Right atrium auricular region (tissue), 2 donors: Measurements from ENCODE around the gene CCDC51. TPM values are rescaled to one million over a fixed set of nuclear protein-coding genes. Genes with fewer than 3 reads are reported as not detected.

Experiments
- DNase-seq: peaks from one replicate; pipeline ENCODE4 v3.0.0-alpha.2; 2019; ENCODE audit warnings: low spot score
- H3K27ac ChIP-seq, 2 donors: fragments of 200-600 bp; sonication (generic); 1 replicate in 1 of 2; 2 replicates in 1 of 2; pipeline ENCODE4 v1.5.1; 2016 to 2019
- H3K27me3 ChIP-seq, 2 donors: fragments of 200-600 bp; sonication (generic); one replicate each; pipeline versions ENCODE4 v1.5.1 to v1.6.0; 2017 to 2019
- H3K36me3 ChIP-seq: fragments of 200-600 bp; sonication (generic); one replicate; pipeline ENCODE4 v1.5.1; 2016
- H3K4me1 ChIP-seq, 2 donors: fragments of 200-600 bp; sonication (generic); one replicate each; pipeline versions ENCODE4 v1.5.1 to v1.6.0; 2017 to 2019
- H3K4me3 ChIP-seq, 2 donors: fragments of 200-600 bp; sonication (generic); 1 replicate in 1 of 2; 2 replicates in 1 of 2; pipeline ENCODE4 v1.5.1; 2017 to 2019; ENCODE audit warnings: mild to moderate bottlenecking in 1 of 2, moderate library complexity in 1 of 2
- H3K9me3 ChIP-seq, 2 donors: fragments of 200-600 bp; sonication (generic); one replicate each; pipeline ENCODE4 v1.5.1; 2019
- total RNA-seq, 2 donors: library from RNA; depleted of rRNA; stranded (reverse); fragments of >200 nt; gene quantifications; one replicate each; pipeline ENCODE4 v1.1.0, GENCODE V29; 2016
- TF ChIP-seq, protein P1 (sequence below), 2 donors: fragments of 200-600 bp; sonication (generic); IDR thresholded peaks; one replicate each; pipeline ENCODE4 v1.5.1; 2019; ENCODE audit warnings: antibody characterized with exemption in 2 of 2

Gene CCDC51
- total RNA-seq, 2 donors from 2014 or later, result 8.4 to 9.2 TPM

DNA sequence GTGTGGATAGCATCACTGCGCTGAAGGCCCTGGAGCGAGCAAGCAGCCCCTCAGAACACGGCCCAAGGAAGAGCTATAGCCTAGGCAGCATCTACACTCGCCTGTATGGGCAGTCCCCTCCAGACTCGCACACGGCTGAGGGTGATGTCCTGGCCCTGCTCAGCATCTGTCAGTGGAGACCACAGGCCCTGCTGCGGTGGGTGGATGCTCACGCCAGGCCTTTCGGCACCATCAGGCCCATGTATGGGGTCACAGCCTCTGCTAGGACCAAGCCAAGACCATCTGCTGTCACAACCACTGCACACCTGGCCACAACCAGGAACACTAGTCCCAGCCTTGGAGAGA is 27.2 kb upstream of the CCDC51 start:
- Histone ChIP-seq H3K27me3 (no peaks in the 10 kb centered on the region), H3K4me3 (peak overlapping the region; percentile 55 to 57), H3K9me3 (no peaks in the 10 kb centered on the region), H3K27ac (peak overlapping the region; percentile 96 to 98), H3K36me3 (peaks cover 32% of the 10 kb centered on the region), H3K4me1 (peaks cover 0 to 74% of the 10 kb centered on the region in 2 donors)
- TF ChIP-seq, protein P1, sequence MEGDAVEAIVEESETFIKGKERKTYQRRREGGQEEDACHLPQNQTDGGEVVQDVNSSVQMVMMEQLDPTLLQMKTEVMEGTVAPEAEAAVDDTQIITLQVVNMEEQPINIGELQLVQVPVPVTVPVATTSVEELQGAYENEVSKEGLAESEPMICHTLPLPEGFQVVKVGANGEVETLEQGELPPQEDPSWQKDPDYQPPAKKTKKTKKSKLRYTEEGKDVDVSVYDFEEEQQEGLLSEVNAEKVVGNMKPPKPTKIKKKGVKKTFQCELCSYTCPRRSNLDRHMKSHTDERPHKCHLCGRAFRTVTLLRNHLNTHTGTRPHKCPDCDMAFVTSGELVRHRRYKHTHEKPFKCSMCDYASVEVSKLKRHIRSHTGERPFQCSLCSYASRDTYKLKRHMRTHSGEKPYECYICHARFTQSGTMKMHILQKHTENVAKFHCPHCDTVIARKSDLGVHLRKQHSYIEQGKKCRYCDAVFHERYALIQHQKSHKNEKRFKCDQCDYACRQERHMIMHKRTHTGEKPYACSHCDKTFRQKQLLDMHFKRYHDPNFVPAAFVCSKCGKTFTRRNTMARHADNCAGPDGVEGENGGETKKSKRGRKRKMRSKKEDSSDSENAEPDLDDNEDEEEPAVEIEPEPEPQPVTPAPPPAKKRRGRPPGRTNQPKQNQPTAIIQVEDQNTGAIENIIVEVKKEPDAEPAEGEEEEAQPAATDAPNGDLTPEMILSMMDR (IDR thresholded peaks at IDR 0.05), result no peak
- no peak for DNase-seq

DNA sequence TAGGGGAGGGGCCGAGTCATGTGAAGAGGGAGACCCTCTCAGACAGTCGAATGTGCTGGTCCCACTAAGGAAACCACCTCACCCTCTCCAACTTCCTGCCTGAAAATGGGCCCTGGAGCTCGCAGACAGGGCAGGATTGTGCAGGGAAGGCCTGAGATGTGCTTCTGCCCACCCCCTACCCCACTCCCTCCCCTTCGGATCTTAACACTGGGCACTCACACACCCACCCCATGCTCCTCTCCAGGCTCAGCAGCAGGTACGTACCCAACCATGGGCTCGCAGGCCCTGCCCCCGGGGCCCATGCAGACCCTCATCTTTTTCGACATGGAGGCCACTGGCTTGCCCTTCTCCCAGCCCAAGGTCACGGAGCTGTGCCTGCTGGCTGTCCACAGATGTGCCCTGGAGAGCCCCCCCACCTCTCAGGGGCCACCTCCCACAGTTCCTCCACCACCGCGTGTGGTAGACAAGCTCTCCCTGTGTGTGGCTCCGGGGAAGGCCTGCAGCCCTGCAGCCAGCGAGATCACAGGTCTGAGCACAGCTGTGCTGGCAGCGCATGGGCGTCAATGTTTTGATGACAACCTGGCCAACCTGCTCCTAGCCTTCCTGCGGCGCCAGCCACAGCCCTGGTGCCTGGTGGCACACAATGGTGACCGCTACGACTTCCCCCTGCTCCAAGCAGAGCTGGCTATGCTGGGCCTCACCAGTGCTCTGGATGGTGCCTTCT is 26.6 kb upstream of the CCDC51 start:
- no peak for DNase-seq
- Histone ChIP-seq H3K36me3 (peaks cover 32% of the 10 kb centered on the region), H3K27me3 (no peaks in the 10 kb centered on the region), H3K4me1 (peaks cover 0 to 68% of the 10 kb centered on the region in 2 donors), H3K9me3 (no peaks in the 10 kb centered on the region), H3K4me3 (peak overlapping the region; percentile 55 to 57), H3K27ac (peak overlapping the region; percentile 96 to 98)
- TF ChIP-seq, protein P1 (IDR thresholded peaks at IDR 0.05), result no peak

DNA sequence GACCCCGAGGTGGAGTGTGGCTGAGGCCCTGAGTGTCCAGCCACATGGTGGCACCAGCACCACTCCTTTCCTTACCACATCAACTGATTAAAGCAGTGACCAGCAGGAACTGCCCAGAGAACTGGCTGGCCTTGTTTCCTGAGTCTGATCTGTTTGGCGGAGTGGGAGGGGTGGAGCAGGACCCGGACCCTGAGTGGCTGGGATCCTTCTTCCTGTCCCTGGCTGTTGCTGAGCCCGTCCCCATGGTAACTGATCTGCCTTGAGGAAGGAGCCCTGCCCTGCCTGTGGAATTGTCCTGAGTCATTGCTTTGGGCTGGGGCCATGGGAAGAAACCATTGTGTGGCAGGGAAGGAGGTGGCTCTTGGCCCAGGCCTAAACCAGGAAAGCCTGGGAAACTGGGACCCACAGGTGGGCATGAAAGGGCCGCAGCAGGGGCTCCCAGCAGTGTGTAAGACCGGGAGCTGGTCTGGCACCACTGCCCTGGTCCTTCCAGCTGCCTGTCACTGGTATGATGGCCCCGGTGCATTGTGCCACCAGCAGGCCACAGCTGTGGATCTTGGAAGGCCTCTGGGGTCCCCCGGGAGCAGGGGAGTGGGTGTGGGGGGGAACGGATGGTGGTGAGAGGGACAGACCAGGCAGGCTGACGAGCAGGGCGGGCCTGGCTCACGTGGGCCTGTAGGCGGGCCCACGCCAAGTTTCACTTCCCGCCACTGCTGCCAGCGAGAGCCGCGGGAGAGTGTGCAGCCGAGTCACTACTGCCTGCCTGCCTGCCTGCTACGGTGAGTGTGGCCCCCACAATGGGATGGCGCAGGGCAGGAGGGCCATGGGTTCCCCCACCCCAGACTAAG is 25.8 kb upstream of the CCDC51 start:
- Histone ChIP-seq H3K27ac (peak overlapping the region; percentile 96 to 98), H3K36me3 (peaks cover 39% of the 10 kb centered on the region), H3K4me1 (peaks cover 0 to 62% of the 10 kb centered on the region in 2 donors), H3K4me3 (peak overlapping the region; percentile 55 to 57), H3K27me3 (no peaks in the 10 kb centered on the region), H3K9me3 (no peaks in the 10 kb centered on the region)
- TF ChIP-seq, protein P1 (IDR thresholded peaks at IDR 0.05), result peak; percentile 64 to 88
- DNase-seq, result peak; percentile 100

DNA sequence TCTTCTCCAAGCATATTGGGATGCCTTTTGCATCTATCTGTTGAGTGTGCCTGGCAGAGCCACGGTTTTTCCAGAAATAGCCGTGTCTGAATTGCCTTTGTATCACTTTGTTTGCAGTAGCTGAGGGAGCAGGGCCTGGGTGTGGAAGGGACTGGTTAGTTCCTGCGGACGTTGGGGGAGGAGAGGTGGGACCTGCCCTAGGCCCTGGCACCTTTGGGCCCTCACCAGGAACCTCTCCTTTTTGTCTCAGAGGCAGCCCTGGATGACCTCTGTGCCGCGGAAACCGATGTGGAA is 25.3 kb upstream of the CCDC51 start:
- H3K4me3 ChIP-seq, result peak overlapping the region in 1 of 2 donors; percentile 57
- TF ChIP-seq, protein P1 (IDR thresholded peaks at IDR 0.05), result no peak
- peaks cover 0 to 57% of the 10 kb centered on the region in 2 donors for H3K4me1 ChIP-seq
- H3K36me3 ChIP-seq, result peaks cover 45% of the 10 kb centered on the region
- no peaks in the 10 kb centered on the region for H3K9me3 ChIP-seq
- H3K27me3 ChIP-seq, result no peaks in the 10 kb centered on the region
- peak overlapping the region; percentile 96 to 98 for H3K27ac ChIP-seq
- no peak for DNase-seq

DNA sequence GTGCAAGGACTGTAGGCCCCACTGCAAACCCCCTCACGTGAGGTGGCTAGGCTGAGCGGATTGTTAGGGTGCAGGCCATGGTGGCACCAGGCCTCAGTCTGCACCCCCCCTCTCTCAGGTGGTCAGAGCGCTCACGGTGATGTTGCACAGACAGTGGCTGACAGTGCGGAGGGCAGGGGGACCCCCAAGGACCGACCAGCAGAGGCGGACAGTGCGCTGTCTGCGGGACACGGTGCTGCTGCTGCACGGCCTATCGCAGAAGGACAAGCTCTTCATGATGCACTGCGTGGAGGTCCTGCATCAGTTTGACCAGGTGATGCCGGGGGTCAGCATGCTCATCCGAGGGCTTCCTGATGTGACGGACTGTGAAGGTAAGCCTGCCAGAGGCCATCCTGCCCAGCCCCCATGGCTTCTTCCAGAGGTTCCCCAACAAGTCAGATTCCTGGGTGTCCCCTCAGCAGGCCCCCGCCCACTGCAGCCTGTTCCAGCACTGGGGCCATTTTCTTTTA is 24.8 kb upstream of the CCDC51 start:
- Histone ChIP-seq H3K4me1 (peaks cover 0 to 52% of the 10 kb centered on the region in 2 donors), H3K9me3 (no peaks in the 10 kb centered on the region), H3K36me3 (peaks cover 49% of the 10 kb centered on the region), H3K4me3 (no peak overlapping the region), H3K27me3 (no peaks in the 10 kb centered on the region), H3K27ac (peak overlapping the region; percentile 96 to 98)
- no peak for DNase-seq
- TF ChIP-seq, protein P1 (IDR thresholded peaks at IDR 0.05), result no peak
